Skeletal muscle tissue (tissue), 4 donors: ENCODE measurements around the gene NHLH1. TPM values are rescaled to one million over a fixed set of nuclear protein-coding genes. Genes with fewer than 3 reads are reported as not detected.
A peak's percentile ranks its signal among the peaks of the same experiment; 100 is the strongest.

Experiments
- H3K27ac ChIP-seq: one replicate; pipeline ENCODE4 v1.7.0; 2013; ENCODE audit warnings: mild to moderate bottlenecking, low read depth, low read length, inconsistent platforms
- H3K27me3 ChIP-seq, 3 donors: one replicate each; pipeline ENCODE4 v1.7.0; 2013; ENCODE audit warnings: low read length in 3 of 3; ENCODE audit not compliant: control insufficient read depth in 3 of 3, insufficient read depth in 3 of 3
- H3K36me3 ChIP-seq, 3 donors: one replicate each; pipeline ENCODE4 v1.7.0; 2013; ENCODE audit warnings: low read length in 3 of 3; ENCODE audit not compliant: control insufficient read depth in 3 of 3, insufficient read depth in 3 of 3
- H3K4me1 ChIP-seq, 3 donors: one replicate each; pipeline ENCODE4 v1.7.0; 2013; ENCODE audit warnings: low read length in 3 of 3, mild to moderate bottlenecking in 3 of 3; ENCODE audit not compliant: control insufficient read depth in 3 of 3, insufficient read depth in 3 of 3
- H3K4me3 ChIP-seq, 3 donors: one replicate each; pipeline ENCODE4 v1.7.0; 2013; ENCODE audit warnings: low read length in 3 of 3
- H3K9ac ChIP-seq, 3 donors: one replicate each; pipeline ENCODE4 v1.7.0; 2013; ENCODE audit warnings: low read length in 3 of 3, mild to moderate bottlenecking in 3 of 3, moderate library complexity in 2 of 3, low read depth in 1 of 3
- H3K9me3 ChIP-seq, 3 donors: one replicate each; pipeline ENCODE4 v1.7.0; 2013; ENCODE audit warnings: low read length in 3 of 3; ENCODE audit not compliant: control insufficient read depth in 3 of 3
- total RNA-seq: library from RNA; depleted of rRNA; stranded (reverse); fragments of >200 nt; gene quantifications from one replicate; pipeline ENCODE4 v1.2.3, GENCODE V29; 2014
- donor health status: Osteomylitis.

NHLH1 gene
- total RNA-seq, 1 donor from 2014 or later, result not detected

- Histone ChIP-seq H3K9ac (peak overlapping the region; percentile 97 to 99 (median 97)), H3K27me3 (no peaks in the 10 kb centered on the region), H3K9me3 (no peaks in the 10 kb centered on the region), H3K27ac (peak overlapping the region; percentile 95), H3K4me1 (peaks cover 21 to 47% (median 35%) of the 10 kb centered on the region in 3 donors), H3K4me3 (peak overlapping the region; percentile 97 to 99 (median 98)), H3K36me3 (peaks cover 26 to 42% (median 26%) of the 10 kb centered on the region in 3 donors)
These were observed 24.3 kb upstream of the NHLH1 start for GRCh38 chr1:160342526-160342925.

GRCh38 chr1:160342953-160343869, 23.7 kb upstream of the NHLH1 start, which contains the start of the genes COPA and NCSTN:
TSS of gene COPA (minus strand) at chr1:160343250. CDS start at chr1:160343170, 80 bp downstream.
TSS of gene NCSTN (plus strand) at chr1:160343383. CDS start at chr1:160343397, 14 bp downstream.
- peak within 1 kb of the TSS; percentile 97 to 99 (median 97) for H3K9ac ChIP-seq
- peak within 1 kb of the TSS; percentile 95 for H3K27ac ChIP-seq
- peaks cover 27 to 39% (median 30%) of the 10 kb centered on the region in 3 donors for H3K36me3 ChIP-seq
- no peaks in the 10 kb centered on the region for H3K9me3 ChIP-seq
- no peaks in the 10 kb centered on the region for H3K27me3 ChIP-seq
- H3K4me1 ChIP-seq, result peaks cover 21 to 47% (median 35%) of the 10 kb centered on the region in 3 donors
- H3K4me3 ChIP-seq, result peak within 1 kb of the TSS; percentile 97 to 99 (median 98)

- H3K4me1 ChIP-seq, result peaks cover 21 to 47% (median 35%) of the 10 kb centered on the region in 3 donors
- H3K27me3 ChIP-seq, result no peaks in the 10 kb centered on the region
- H3K36me3 ChIP-seq, result peaks cover 23 to 39% (median 28%) of the 10 kb centered on the region in 3 donors
- peak overlapping the region; percentile 97 to 99 (median 97) for H3K9ac ChIP-seq
- no peaks in the 10 kb centered on the region for H3K9me3 ChIP-seq
- H3K27ac ChIP-seq, result peak overlapping the region; percentile 95
- H3K4me3 ChIP-seq, result peak overlapping the region; percentile 97 to 99 (median 98)
These were observed 22.6 kb upstream of the NHLH1 start for GRCh38 chr1:160344241-160344640.

- H3K27ac ChIP-seq, result no peak overlapping the region
- no peak overlapping the region for H3K9ac ChIP-seq
- H3K9me3 ChIP-seq, result no peaks in the 10 kb centered on the region
- peaks cover 21 to 47% (median 35%) of the 10 kb centered on the region in 3 donors for H3K4me1 ChIP-seq
- peak overlapping the region in 1 of 3 donors; percentile 5 for H3K4me3 ChIP-seq
- H3K36me3 ChIP-seq, result peaks cover 22 to 40% (median 28%) of the 10 kb centered on the region in 3 donors
- H3K27me3 ChIP-seq, result no peaks in the 10 kb centered on the region
These were observed 21.9 kb upstream of the NHLH1 start for GRCh38 chr1:160344936-160345335.

GRCh38 chr1:160346463-160346862, 20.4 kb upstream of the NHLH1 start:
- Histone ChIP-seq H3K27ac (no peak overlapping the region), H3K9ac (no peak overlapping the region), H3K4me1 (peaks cover 12 to 48% (median 29%) of the 10 kb centered on the region in 3 donors), H3K4me3 (no peak overlapping the region), H3K36me3 (peaks cover 29 to 54% (median 40%) of the 10 kb centered on the region in 3 donors), H3K27me3 (no peaks in the 10 kb centered on the region), H3K9me3 (no peaks in the 10 kb centered on the region)

GRCh38 chr1:160346958-160347357, 19.9 kb upstream of the NHLH1 start:
- Histone ChIP-seq H3K4me1 (peaks cover 17 to 50% (median 29%) of the 10 kb centered on the region in 3 donors), H3K9ac (no peak overlapping the region), H3K9me3 (no peaks in the 10 kb centered on the region), H3K4me3 (no peak overlapping the region), H3K36me3 (peaks cover 31 to 59% (median 41%) of the 10 kb centered on the region in 3 donors), H3K27me3 (no peaks in the 10 kb centered on the region), H3K27ac (no peak overlapping the region)

GRCh38 chr1:160351629-160352028, 15.2 kb upstream of the NHLH1 start:
- H3K9ac ChIP-seq, result peak overlapping the region; percentile 43 to 55 (median 48)
- peaks cover 61 to 92% (median 76%) of the 10 kb centered on the region in 3 donors for H3K36me3 ChIP-seq
- peak overlapping the region; percentile 86 for H3K27ac ChIP-seq
- peak overlapping the region; percentile 42 to 47 (median 42) for H3K4me3 ChIP-seq
- H3K4me1 ChIP-seq, result peaks cover 21 to 45% (median 34%) of the 10 kb centered on the region in 3 donors
- H3K27me3 ChIP-seq, result no peaks in the 10 kb centered on the region
- H3K9me3 ChIP-seq, result no peaks in the 10 kb centered on the region

- H3K9me3 ChIP-seq, result no peaks in the 10 kb centered on the region
- peaks cover 67 to 90% (median 80%) of the 10 kb centered on the region in 3 donors for H3K36me3 ChIP-seq
- no peaks in the 10 kb centered on the region for H3K27me3 ChIP-seq
- peak overlapping the region; percentile 86 for H3K27ac ChIP-seq
- H3K4me3 ChIP-seq, result peak overlapping the region in 1 of 3 donors; percentile 22
- H3K9ac ChIP-seq, result no peak overlapping the region
- H3K4me1 ChIP-seq, result peaks cover 21 to 39% (median 34%) of the 10 kb centered on the region in 3 donors
These were observed 14.3 kb upstream of the NHLH1 start for GRCh38 chr1:160352555-160352954.

- peak overlapping the region; percentile 86 for H3K27ac ChIP-seq
- H3K36me3 ChIP-seq, result peaks cover 67 to 92% (median 86%) of the 10 kb centered on the region in 3 donors
- H3K9ac ChIP-seq, result no peak overlapping the region
These were observed 13.6 kb upstream of the NHLH1 start for GRCh38 chr1:160353223-160353622.

More at GRCh38 chr1:160353223-160353622, 13.6 kb upstream of the NHLH1 start:
- no peak overlapping the region for H3K4me3 ChIP-seq
- no peaks in the 10 kb centered on the region for H3K27me3 ChIP-seq
- H3K4me1 ChIP-seq, result peaks cover 21 to 39% (median 34%) of the 10 kb centered on the region in 3 donors
- H3K9me3 ChIP-seq, result no peaks in the 10 kb centered on the region
